GM10248 (cell line): ENCODE measurements around the gene CD101.

ENCODE experiments used
- CTCF ChIA-PET: fragments of 300-600 bp; sonication (Branson Sonifier 250); formaldehyde crosslinking; extraction: SDS; loops from one replicate; lab custom pipeline; 2021; ENCODE audit warnings: antibody characterized with exemption; lab: Yijun Ruan, JAX
- POLR2A ChIA-PET: fragments of 350-650 bp; sonication (Branson Sonifier 250); formaldehyde crosslinking; extraction: SDS; loops from one replicate; lab custom pipeline; 2020; ENCODE audit warnings: antibody characterized with exemption; lab: Yijun Ruan, JAX
- DNase-seq: peaks from one replicate; pipeline ENCODE4 v3.0.0; 2012; ENCODE audit errors: extremely low spot score
- CTCF ChIP-seq: IDR thresholded peaks from 2 replicates; pipeline ENCODE4 v1.5.1; 2012; ENCODE audit warnings: mild to moderate bottlenecking, low read depth; ENCODE audit errors: extremely low read depth, missing control alignments, control extremely low read depth

CD101 gene

DNA sequence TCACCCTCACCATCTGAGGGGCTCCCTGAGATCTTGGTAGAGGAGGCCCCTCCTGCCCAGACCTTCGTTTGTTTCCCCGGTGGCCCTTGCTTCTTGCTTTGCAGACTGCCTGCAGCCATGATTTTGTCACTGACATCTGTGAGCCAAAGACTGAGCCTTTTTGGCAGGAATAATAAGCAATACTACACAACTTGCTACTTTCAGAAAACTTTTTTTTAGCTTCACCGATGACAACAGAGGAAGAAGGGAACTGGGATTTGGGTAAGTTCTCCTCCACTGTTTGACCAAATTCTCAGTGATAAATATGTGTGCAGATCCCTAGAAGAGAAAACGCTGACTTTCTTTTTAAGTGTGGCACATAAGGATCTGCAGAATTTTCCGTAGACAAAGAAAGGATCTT is 11.7 kb upstream of the CD101 start:
- POLR2A ChIA-PET: no interaction called here
- no peak for TF ChIP-seq CTCF
- no peak for DNase-seq
- CTCF ChIA-PET: no interaction called here

DNA sequence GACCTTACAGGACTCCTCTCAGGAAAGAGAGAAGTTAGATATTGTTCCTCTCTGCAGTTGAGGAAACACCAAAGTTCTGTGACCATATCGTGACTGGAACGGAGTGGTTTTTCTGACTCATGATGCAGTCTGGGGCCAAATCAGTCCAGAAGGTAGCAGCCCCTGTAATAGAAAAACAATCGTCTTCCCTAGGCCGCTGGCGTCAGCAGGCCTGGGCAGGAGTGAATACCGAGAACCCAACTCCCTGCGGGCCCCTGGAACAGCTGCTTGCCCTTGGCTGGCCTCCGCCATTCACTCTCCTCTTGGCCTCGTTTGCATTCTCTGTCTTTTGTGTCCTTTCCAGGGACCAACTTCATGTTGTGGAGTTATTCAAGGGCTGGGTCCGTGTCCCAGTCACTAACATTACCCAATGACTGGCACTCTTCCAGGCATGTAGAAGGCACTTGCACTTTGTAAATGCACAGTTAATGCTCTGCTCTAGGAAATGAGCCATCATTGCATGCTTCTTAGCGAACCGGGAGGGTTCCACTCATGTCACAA is 10.9 kb upstream of the CD101 start:
- no peak for TF ChIP-seq CTCF
- POLR2A ChIA-PET: no interaction called here
- CTCF ChIA-PET: no interaction called here
- no peak for DNase-seq

DNA sequence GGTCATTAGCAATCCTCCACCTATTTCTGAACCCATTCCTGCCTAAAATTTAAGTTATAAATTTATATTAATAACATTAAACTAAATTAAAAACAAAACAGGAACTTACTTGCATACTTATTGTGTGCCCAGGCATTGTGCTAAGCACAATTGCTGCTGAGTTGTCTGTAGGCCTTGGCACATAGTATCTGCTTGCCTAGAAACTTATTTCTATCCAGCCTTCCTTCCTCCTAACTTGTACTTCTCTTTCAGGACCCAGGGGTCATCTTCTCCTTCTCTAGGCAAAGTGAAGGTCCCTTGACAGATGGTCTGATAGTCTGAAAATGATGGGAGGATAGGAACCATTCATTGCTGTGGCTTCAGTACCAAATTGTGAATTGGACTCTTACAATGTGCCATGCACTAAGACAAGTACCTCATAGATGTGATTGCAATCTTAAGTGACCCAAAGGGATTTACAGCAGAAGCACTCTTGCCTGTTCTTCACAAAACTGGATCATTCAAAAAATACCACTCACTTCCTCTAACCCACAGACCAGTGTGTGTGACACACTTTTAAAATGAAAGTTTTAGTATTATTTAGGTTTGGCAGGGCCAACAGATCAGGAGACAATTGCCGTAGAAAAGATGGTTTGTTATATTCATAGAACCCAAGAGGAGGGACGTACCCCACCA is 10.3 kb upstream of the CD101 start:
- no peak for DNase-seq
- ChIA-PET POLR2A (no interaction called here), CTCF (no interaction called here)
- no peak for TF ChIP-seq CTCF

DNA sequence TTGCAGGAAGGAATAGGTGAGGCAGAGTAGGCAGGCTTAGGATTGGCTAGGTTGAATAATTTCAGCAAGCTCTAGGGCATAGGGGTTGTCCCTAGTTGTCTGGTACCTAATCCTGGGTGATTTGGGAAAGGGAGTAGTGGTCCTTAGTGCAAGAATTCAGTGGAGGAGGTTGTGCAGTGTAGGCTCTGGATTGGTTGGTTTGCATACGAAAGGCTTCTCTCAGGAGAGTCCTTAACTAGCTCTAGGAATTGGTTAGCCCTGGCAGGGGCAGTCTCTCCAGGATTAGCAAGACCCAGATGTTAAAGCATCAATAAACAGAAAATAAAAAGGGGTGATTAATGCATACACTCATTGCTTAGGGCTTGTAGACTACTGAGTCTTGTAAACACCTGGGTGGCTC is 9.6 kb upstream of the CD101 start:
- ChIA-PET CTCF (no interaction called here), POLR2A (no interaction called here)

DNA sequence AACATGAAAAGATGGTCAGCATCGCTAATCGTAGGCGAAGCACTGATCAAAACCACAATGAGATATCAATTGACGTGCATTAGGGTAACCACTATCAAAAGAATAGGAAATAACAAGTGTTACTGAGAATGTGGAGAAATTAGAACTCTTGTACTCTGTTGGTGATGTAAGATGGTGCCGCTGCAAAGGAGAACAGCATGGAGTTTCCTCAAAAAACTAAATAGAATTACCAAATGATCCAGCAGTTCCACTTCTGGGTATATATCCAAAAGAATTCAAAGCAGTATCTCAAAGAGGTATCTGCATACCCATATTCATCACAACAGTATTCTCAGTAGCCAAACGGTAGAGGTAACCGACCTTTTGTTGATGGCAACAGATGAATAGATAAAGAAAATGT is 8.3 kb upstream of the CD101 start:
- POLR2A ChIA-PET: no interaction called here
- DNase-seq: no peak
- TF ChIP-seq CTCF: no peak
- CTCF ChIA-PET: no interaction called here

More for the DNA sequence above, 9.6 kb upstream of the CD101 start:
- DNase-seq: no peak
- no peak for TF ChIP-seq CTCF

DNA sequence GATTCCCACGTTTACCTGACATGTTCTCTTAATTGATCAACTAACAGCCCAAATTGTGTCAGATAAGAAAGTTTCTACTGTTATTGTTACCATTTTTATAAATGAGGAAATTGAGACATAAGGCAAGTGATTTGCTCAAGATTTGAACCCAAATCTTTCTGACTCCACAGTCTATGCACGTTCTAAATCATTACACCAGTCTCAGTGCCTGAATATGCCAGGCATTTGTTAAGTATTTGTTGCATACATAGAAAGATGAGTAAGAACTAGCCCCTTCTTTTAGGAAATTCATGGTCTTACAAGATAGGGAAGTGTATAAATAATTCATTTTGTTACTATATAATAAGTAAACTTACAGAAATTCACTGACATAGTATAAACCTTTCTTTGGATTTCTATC is 7.1 kb upstream of the CD101 start:
- CTCF ChIA-PET: no interaction called here
- DNase-seq: no peak
- no peak for TF ChIP-seq CTCF
- POLR2A ChIA-PET: no interaction called here
